SU-DHL-6 (cell line): ENCODE results near the gene AP3B2.

ENCODE experiments used
- H2AFZ ChIP-seq: fragments of 200-600 bp; sonication (generic); 2 replicates; pipeline ENCODE4 v1.6.1; 2014; ENCODE audit warnings: low read depth, mild to moderate bottlenecking, moderate library complexity, mixed read lengths, antibody characterized with exemption, low read length; ENCODE audit not compliant: severe bottlenecking
- H3F3A ChIP-seq: fragments of 200-600 bp; shearing (Covaris generic); 2 replicates; pipeline ENCODE4 v1.6.0; 2016; ENCODE audit warnings: antibody characterized with exemption, mild to moderate bottlenecking; ENCODE audit not compliant: insufficient read depth
- H3K27ac ChIP-seq: fragments of 200-600 bp; sonication (generic); 2 replicates; pipeline ENCODE4 v1.5.1; 2016; ENCODE audit warnings: low read depth, mild to moderate bottlenecking, low read length, moderate library complexity, mixed read lengths
- H3K27me3 ChIP-seq: fragments of 200-600 bp; sonication (generic), shearing (Covaris generic); 2 replicates; pipeline ENCODE4 v1.6.0; 2014; ENCODE audit warnings: mild to moderate bottlenecking, low read length
- H3K36me3 ChIP-seq: fragments of 200-600 bp; sonication (generic); 2 replicates; pipeline ENCODE4 v1.6.1; 2014; ENCODE audit warnings: mild to moderate bottlenecking, low read length, mixed read lengths
- H3K4me2 ChIP-seq: fragments of 300-600, 200-600 bp; shearing (Covaris generic), sonication (generic); 2 replicates; pipeline ENCODE4 v1.6.0; 2014; ENCODE audit warnings: low read length, low read depth, mild to moderate bottlenecking; ENCODE audit not compliant: poor library complexity, severe bottlenecking
- H3K4me3 ChIP-seq: fragments of 200-600 bp; sonication (generic); 2 replicates; pipeline ENCODE4 v1.5.1; 2014; ENCODE audit warnings: antibody characterized with exemption, low read length, mild to moderate bottlenecking, mixed read lengths; ENCODE audit not compliant: insufficient read depth, poor library complexity, severe bottlenecking
- H3K79me2 ChIP-seq: fragments of 200-600 bp; sonication (generic); 2 replicates; pipeline ENCODE4 v1.6.1; 2014; ENCODE audit warnings: mild to moderate bottlenecking, low read length, moderate library complexity; ENCODE audit not compliant: insufficient read depth
- H3K9ac ChIP-seq: fragments of 200-600 bp; sonication (generic); 2 replicates; pipeline ENCODE4 v1.7.0; 2014; ENCODE audit warnings: mild to moderate bottlenecking, low read length
- H3K9me2 ChIP-seq: fragments of 200-600 bp; sonication (generic); replicated peaks from 2 replicates; pipeline ENCODE4 v1.6.1; 2014; ENCODE audit warnings: low read length; ENCODE audit not compliant: insufficient read depth
- H3K9me3 ChIP-seq: fragments of 200-600 bp; sonication (generic); 2 replicates; pipeline ENCODE4 v1.6.1; 2014; ENCODE audit warnings: low read length, mixed read lengths; ENCODE audit not compliant: insufficient read depth
- H4K20me1 ChIP-seq: fragments of 200-600 bp; sonication (generic); 2 replicates; pipeline ENCODE4 v1.6.1; 2014; ENCODE audit warnings: low read depth, mild to moderate bottlenecking, antibody characterized with exemption, low read length, moderate library complexity, mixed read lengths
- EZH2phosphoT487 ChIP-seq: fragments of 200-600 bp; sonication (generic), shearing (Covaris generic); conservative IDR thresholded peaks from 2 replicates; pipeline ENCODE4 v1.6.1; 2018; ENCODE audit warnings: mild to moderate bottlenecking, antibody characterized with exemption, low read length, moderate library complexity, mixed read lengths
- TF ChIP-seq, protein P1 (sequence below): fragments of 200-600 bp; sonication (generic); IDR thresholded peaks from one replicate; pipeline ENCODE4 v1.5.1; 2017; ENCODE audit warnings: antibody characterized with exemption, mild to moderate bottlenecking, low read length, moderate library complexity; ENCODE audit not compliant: insufficient read depth, poor library complexity, severe bottlenecking

AP3B2 gene

DNA sequence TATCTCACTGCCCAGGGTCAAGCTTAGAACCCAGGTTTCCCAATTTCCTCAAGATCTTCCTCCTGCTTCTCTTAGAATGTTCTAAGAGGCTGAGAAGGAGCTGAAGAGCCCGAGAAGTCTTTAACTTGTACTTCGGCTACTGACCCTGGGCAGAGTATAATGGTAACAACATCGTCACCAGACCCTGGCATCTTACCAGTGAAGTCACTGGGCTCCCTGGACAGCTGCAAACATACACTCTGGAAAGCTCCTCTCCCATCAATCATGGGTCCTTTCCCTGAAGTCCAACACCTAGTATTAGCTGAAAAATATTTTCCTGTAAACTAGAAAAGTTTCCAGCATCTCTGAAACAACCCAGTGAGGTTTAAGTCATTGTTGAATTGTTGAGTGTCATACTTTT is 85.2 kb downstream of the AP3B2 start:
- Histone ChIP-seq H3K27me3 (no peaks in the 10 kb centered on the region), H3K36me3 (no peaks in the 10 kb centered on the region), H3K4me3 (no peak overlapping the region), H2AFZ (no peak overlapping the region), H3F3A (no peaks in the 10 kb centered on the region), H4K20me1 (no peaks in the 10 kb centered on the region), H3K9ac (no peak overlapping the region), H3K9me2 (no peaks in the 10 kb centered on the region), H3K4me2 (no peak overlapping the region), H3K9me3 (no peaks in the 10 kb centered on the region), H3K79me2 (no peaks in the 10 kb centered on the region), H3K27ac (no peak overlapping the region)
- no peak for TF ChIP-seq EZH2phosphoT487
- TF ChIP-seq, protein P1, sequence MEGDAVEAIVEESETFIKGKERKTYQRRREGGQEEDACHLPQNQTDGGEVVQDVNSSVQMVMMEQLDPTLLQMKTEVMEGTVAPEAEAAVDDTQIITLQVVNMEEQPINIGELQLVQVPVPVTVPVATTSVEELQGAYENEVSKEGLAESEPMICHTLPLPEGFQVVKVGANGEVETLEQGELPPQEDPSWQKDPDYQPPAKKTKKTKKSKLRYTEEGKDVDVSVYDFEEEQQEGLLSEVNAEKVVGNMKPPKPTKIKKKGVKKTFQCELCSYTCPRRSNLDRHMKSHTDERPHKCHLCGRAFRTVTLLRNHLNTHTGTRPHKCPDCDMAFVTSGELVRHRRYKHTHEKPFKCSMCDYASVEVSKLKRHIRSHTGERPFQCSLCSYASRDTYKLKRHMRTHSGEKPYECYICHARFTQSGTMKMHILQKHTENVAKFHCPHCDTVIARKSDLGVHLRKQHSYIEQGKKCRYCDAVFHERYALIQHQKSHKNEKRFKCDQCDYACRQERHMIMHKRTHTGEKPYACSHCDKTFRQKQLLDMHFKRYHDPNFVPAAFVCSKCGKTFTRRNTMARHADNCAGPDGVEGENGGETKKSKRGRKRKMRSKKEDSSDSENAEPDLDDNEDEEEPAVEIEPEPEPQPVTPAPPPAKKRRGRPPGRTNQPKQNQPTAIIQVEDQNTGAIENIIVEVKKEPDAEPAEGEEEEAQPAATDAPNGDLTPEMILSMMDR: no peak

DNA sequence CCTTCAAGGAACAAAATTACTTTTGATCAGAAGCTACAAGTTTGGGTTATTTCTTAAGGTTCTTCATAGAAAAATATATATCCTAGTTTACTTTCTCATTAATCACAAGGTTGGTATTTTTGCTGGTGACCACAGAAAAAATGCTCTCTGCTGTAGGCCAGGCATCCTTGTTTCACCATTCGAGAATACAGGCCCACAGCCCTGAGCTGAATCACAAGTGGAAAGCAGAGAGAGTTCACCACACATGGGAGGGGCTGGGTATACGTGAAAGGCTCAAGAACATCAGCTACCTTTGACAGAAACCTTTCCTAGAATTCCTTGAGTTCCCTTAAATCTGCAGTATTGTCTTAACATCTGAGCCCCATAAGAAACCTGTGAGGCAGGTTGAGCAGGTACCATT is 85.7 kb downstream of the AP3B2 start:
- Histone ChIP-seq H3K9me3 (no peaks in the 10 kb centered on the region), H4K20me1 (no peaks in the 10 kb centered on the region), H3K4me2 (no peak overlapping the region), H3K4me3 (no peak overlapping the region), H3K36me3 (no peaks in the 10 kb centered on the region), H3F3A (no peaks in the 10 kb centered on the region), H3K9me2 (no peaks in the 10 kb centered on the region), H3K27me3 (no peaks in the 10 kb centered on the region; the same call in 1 of the 2 replicates), H3K9ac (no peak overlapping the region), H3K27ac (no peak overlapping the region), H2AFZ (no peak overlapping the region), H3K79me2 (no peaks in the 10 kb centered on the region)
- TF ChIP-seq, protein P1: no peak
- TF ChIP-seq EZH2phosphoT487: no peak

DNA sequence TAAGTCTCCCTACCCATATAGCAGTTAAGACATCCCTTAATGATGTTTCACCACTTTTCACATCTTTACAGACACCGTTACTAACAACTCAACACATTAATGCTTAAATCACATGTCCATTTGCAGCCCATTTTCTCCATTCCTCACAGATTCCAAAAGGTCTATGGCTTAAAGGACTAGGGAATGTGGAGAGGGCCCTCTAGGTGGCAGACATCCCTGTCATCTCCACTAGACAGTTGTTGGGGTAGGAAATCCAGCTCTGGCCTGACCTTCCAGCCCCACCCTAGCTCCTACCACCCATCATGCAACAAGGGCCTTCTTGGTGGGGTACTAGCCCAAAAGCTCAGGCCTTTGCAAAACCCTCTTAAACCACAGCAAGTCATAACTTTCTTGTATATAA is 87.7 kb downstream of the AP3B2 start:
- no peak overlapping the region for H3K27ac ChIP-seq
- no peaks in the 10 kb centered on the region for H4K20me1 ChIP-seq
- no peaks in the 10 kb centered on the region for H3K36me3 ChIP-seq
- no peak overlapping the region for H2AFZ ChIP-seq
- TF ChIP-seq, protein P1: no peak
- TF ChIP-seq EZH2phosphoT487: no peak
- no peaks in the 10 kb centered on the region for H3K9me3 ChIP-seq
- H3K9ac ChIP-seq: no peak overlapping the region
- H3K27me3 ChIP-seq: no peaks in the 10 kb centered on the region; the same call in 1 of the 2 replicates
- no peak overlapping the region for H3K4me3 ChIP-seq
- H3K9me2 ChIP-seq: no peaks in the 10 kb centered on the region
- no peaks in the 10 kb centered on the region for H3K79me2 ChIP-seq
- H3F3A ChIP-seq: no peaks in the 10 kb centered on the region
- no peak overlapping the region for H3K4me2 ChIP-seq

DNA sequence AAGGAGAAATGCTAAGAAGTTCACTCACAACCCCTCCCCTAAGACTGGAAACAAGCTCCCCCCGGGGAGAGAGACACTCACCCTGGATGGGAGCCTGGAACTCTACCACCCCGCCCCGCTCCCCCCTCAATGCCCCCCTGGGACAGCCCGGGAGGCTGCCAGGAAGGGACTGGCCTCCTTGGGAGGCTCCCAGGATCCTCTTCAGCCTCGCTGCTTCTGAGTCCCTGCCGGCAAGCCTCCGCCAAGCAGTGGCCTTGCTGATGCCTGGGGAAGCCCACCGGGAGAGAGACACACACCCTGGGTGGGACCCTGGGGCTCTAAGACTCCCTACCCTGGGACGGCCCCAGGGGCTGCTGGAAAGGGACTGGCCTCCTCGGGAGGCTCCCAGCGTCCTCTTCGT is 95.9 kb downstream of the AP3B2 start:
- H3K4me3 ChIP-seq: no peak overlapping the region
- no peak overlapping the region for H3K4me2 ChIP-seq
- 0 out of 2 replicates have a peak, but pooled peaks cover 3% of the 10 kb centered on the region for H4K20me1 ChIP-seq
- no peak overlapping the region for H3K9ac ChIP-seq
- H3K36me3 ChIP-seq: no peaks in the 10 kb centered on the region
- no peak overlapping the region for H2AFZ ChIP-seq
- no peaks in the 10 kb centered on the region for H3K9me3 ChIP-seq
- H3K27me3 ChIP-seq: no peaks in the 10 kb centered on the region
- H3K9me2 ChIP-seq: no peaks in the 10 kb centered on the region
- TF ChIP-seq, protein P1: no peak
- no peak for TF ChIP-seq EZH2phosphoT487
- H3K27ac ChIP-seq: no peak overlapping the region
- H3F3A ChIP-seq: no peaks in the 10 kb centered on the region
- no peaks in the 10 kb centered on the region for H3K79me2 ChIP-seq
